Calu3 (cell line): ENCODE data around the gene ITK. TPM values are rescaled to one million over a fixed set of nuclear protein-coding genes. Genes with fewer than 3 reads are reported as not detected.

Experiments
- BruUV-seq: library from RNA; stranded (reverse); fragments of 400-500 nt; replicated peaks from 2 replicates; lab custom pipeline; 2021; lab: Mats Ljungman, UMichigan
- CTCF ChIA-PET: fragments of 300-600 bp; sonication (Branson Sonifier 250); formaldehyde crosslinking; loops from one replicate; lab custom pipeline; 2022; ENCODE audit warnings: antibody characterized with exemption; lab: Charles Lee
- DNase-seq: peaks from one replicate; pipeline ENCODE4 v3.0.0; 2022
- H3K27ac Mint-ChIP-seq: one replicate; pipeline ENCODE4 v1.8.0; 2022; ENCODE audit warnings: mixed read lengths; ENCODE audit not compliant: unreplicated experiment
- H3K27me3 Mint-ChIP-seq: one replicate; pipeline ENCODE4 v1.8.0; 2022; ENCODE audit warnings: mixed read lengths; ENCODE audit not compliant: unreplicated experiment
- H3K36me3 Mint-ChIP-seq: one replicate; pipeline ENCODE4 v1.8.0; 2022; ENCODE audit warnings: mild to moderate bottlenecking, moderate library complexity, mixed read lengths; ENCODE audit not compliant: insufficient read depth, unreplicated experiment
- H3K4me1 Mint-ChIP-seq: one replicate; pipeline ENCODE4 v1.8.0; 2022; ENCODE audit warnings: mild to moderate bottlenecking, low read depth, mixed read lengths; ENCODE audit not compliant: unreplicated experiment
- H3K4me3 Mint-ChIP-seq: one replicate; pipeline ENCODE4 v1.8.0; 2022; ENCODE audit warnings: mild to moderate bottlenecking, low read depth, moderate library complexity, mixed read lengths; ENCODE audit not compliant: unreplicated experiment
- H3K9me3 Mint-ChIP-seq: one replicate; pipeline ENCODE4 v1.8.0; 2022; ENCODE audit warnings: low read depth, mixed read lengths; ENCODE audit not compliant: unreplicated experiment
- CTCF ChIP-seq: fragments of 200-600 bp; IDR thresholded peaks from one replicate; pipeline ENCODE4 v1.8.0; 2022; ENCODE audit warnings: antibody characterized with exemption; ENCODE audit not compliant: unreplicated experiment
- intact Hi-C: fragments of 100-400 bp; cut with micrococcal nuclease; formaldehyde crosslinking; loops from one replicate; pipeline ENCODE4 v1.10.0; 2022; ENCODE audit not compliant: unreplicated experiment
- total RNA-seq: library from RNA; stranded (reverse); gene quantifications from 2 replicates; pipeline ENCODE4 v1.2.3, GENCODE V29; 2022

ITK gene
- total RNA-seq, 1 experiment from 2014 or later: not detected

GRCh38 chr5:157289164-157289819 lies 108.7 kb downstream of the ITK start:
- no peaks in the 10 kb centered on the region for H3K9me3 Mint-ChIP-seq
- CTCF ChIA-PET: no interaction called here
- H3K27ac Mint-ChIP-seq: no peak overlapping the region
- BruUV-seq: no TSS peak
- no peaks in the 10 kb centered on the region for H3K27me3 Mint-ChIP-seq
- intact Hi-C loops: no loop called here
- peaks cover 9% of the 10 kb centered on the region for H3K36me3 Mint-ChIP-seq
- peaks cover 34% of the 10 kb centered on the region for H3K4me1 Mint-ChIP-seq
- TF ChIP-seq CTCF: no peak
- no peak for DNase-seq
- no peak overlapping the region for H3K4me3 Mint-ChIP-seq

- no TSS peak for BruUV-seq
- Mint-ChIP-seq H3K36me3 (peaks cover 9% of the 10 kb centered on the region), H3K4me1 (peaks cover 34% of the 10 kb centered on the region), H3K27me3 (no peaks in the 10 kb centered on the region), H3K27ac (peak overlapping the region; percentile 62), H3K4me3 (peak overlapping the region; percentile 3), H3K9me3 (no peaks in the 10 kb centered on the region)
- intact Hi-C loops: loop anchor here (2.0 kb wide), 1 partner anchor 24 kb away; the partner anchor contains the start of gene CYFIP2
- peak; percentile 23 for DNase-seq
- CTCF ChIA-PET: interaction anchor here (0.7 kb wide), 1 partner anchor 894 kb away, joined by 3 read pairs; no protein-coding TSS in a partner anchor
- TF ChIP-seq CTCF: no peak
Observed at GRCh38 chr5:157290156-157290980, 109.7 kb downstream of the ITK start.

- H3K27me3 Mint-ChIP-seq: no peaks in the 10 kb centered on the region
- BruUV-seq: no TSS peak
- CTCF ChIA-PET: interaction anchor here (0.7 kb wide), 1 partner anchor 895 kb away, joined by 3 read pairs; no protein-coding TSS in a partner anchor
Observed at GRCh38 chr5:157290981-157291711, 110.5 kb downstream of the ITK start.

More at GRCh38 chr5:157290981-157291711, 110.5 kb downstream of the ITK start:
- peaks cover 9% of the 10 kb centered on the region for H3K36me3 Mint-ChIP-seq
- intact Hi-C loops: loop anchor here (2.0 kb wide), 1 partner anchor 24 kb away; the partner anchor contains the start of gene CYFIP2
- peak; percentile 86 for DNase-seq
- peak overlapping the region; percentile 62 for H3K27ac Mint-ChIP-seq
- H3K4me1 Mint-ChIP-seq: peaks cover 34% of the 10 kb centered on the region
- H3K9me3 Mint-ChIP-seq: no peaks in the 10 kb centered on the region
- no peak for TF ChIP-seq CTCF
- peak overlapping the region; percentile 3 for H3K4me3 Mint-ChIP-seq
